A549 (cell line): ENCODE measurements around the gene KLK10. TPM values are rescaled to one million over a fixed set of nuclear protein-coding genes. Genes with fewer than 3 reads are reported as not detected.
A peak's percentile ranks its signal among the peaks of the same experiment; 100 is the strongest.

Source experiments
- ATAC-seq, 2 experiments: fragments of 200-7000 bp in 1 of 2; fragments of >200 bp in 1 of 2; cut with Nextera tagmentation in 1 of 2; cut with Tn5 transposase in 1 of 2; 3 replicates each; pipeline versions ENCODE4 v1.8.0 to v1.9.1; 2018 to 2020; ENCODE audit warnings: mild to moderate bottlenecking in 1 of 2, moderate library complexity in 1 of 2
- CTCF ChIA-PET: fragments of 300-600 bp; sonication (Branson Sonifier 250); formaldehyde crosslinking; extraction: SDS; loops from one replicate; lab custom pipeline; 2021; ENCODE audit warnings: antibody characterized with exemption, inconsistent platforms; lab: Yijun Ruan, JAX
- POLR2A ChIA-PET: fragments of 350-600 bp; formaldehyde crosslinking; extraction: SDS; loops from one replicate; lab custom pipeline; 2021; ENCODE audit warnings: antibody characterized with exemption, inconsistent platforms; lab: Yijun Ruan, JAX
- DNase-seq, 2 experiments: peaks; one replicate each; pipeline versions ENCODE4 v3.0.0 to v3.0.0-alpha.2; 2011 to 2016; ENCODE audit warnings: low read depth in 1 of 2, low spot score in 1 of 2
- FAIRE-seq: peaks from 2 replicates; lab custom pipeline; 2011; peaks lifted over from hg19 to GRCh38; lab: Jason Lieb, UNC
- H3K27ac ChIP-seq, 2 experiments: fragments of >200 bp; sonication (Bioruptor Twin); formaldehyde crosslinking; 3 replicates each; pipeline ENCODE4 v1.5.1; 2016 to 2017
- H3K4me1 ChIP-seq: fragments of >200 bp; sonication (Bioruptor Twin); formaldehyde crosslinking; 3 replicates; pipeline ENCODE4 v1.6.1; 2016
- H3K4me2 ChIP-seq: fragments of >200 bp; sonication (Bioruptor Twin); formaldehyde crosslinking; 3 replicates; pipeline ENCODE4 v1.6.1; 2016
- H3K4me3 ChIP-seq: fragments of >200 bp; sonication (Bioruptor Twin); formaldehyde crosslinking; 3 replicates; pipeline ENCODE4 v1.5.1; 2016
- H3K9me3 ChIP-seq: fragments of >200 bp; sonication (Bioruptor Twin); formaldehyde crosslinking; 3 replicates; pipeline ENCODE4 v1.6.1; 2016
- ATOH8 ChIP-seq: fragments of 250-450 bp; sonication (Bioruptor Pico); IDR thresholded peaks from 2 replicates; pipeline ENCODE4 v1.5.0; 2020; ENCODE audit warnings: low read depth, mild to moderate bottlenecking, moderate library complexity
- CBX2 ChIP-seq: fragments of 200-600 bp; sonication (generic); IDR thresholded peaks from 2 replicates; pipeline ENCODE4 v1.6.1; 2016; ENCODE audit warnings: low read depth, mild to moderate bottlenecking, borderline replicate concordance
- CBX8 ChIP-seq: fragments of 200-600 bp; sonication (generic); IDR thresholded peaks from 2 replicates; pipeline ENCODE4 v1.6.1; 2016
- CEBPB ChIP-seq, 2 experiments: fragments of >200 bp in 1 of 2; sonication (Bioruptor Twin) in 1 of 2; formaldehyde crosslinking in 1 of 2; IDR thresholded peaks; 2 replicates each; pipeline ENCODE4 v1.6.1; 2012 to 2016
- CHD2 ChIP-seq: fragments of 150-350 bp; IDR thresholded peaks from 2 replicates; pipeline ENCODE4 v1.6.1; 2014; ENCODE audit warnings: low read length; ENCODE audit not compliant: partially characterized antibody
- CHD4 ChIP-seq: fragments of 200-600 bp; sonication (generic); IDR thresholded peaks from 2 replicates; pipeline ENCODE4 v1.6.1; 2016; ENCODE audit warnings: antibody characterized with exemption, mild to moderate bottlenecking, borderline replicate concordance
- E2F6 ChIP-seq: IDR thresholded peaks from 2 replicates; pipeline ENCODE4 v1.6.1; 2012; ENCODE audit warnings: low read depth, borderline replicate concordance
- FOSB ChIP-seq: fragments of 250-450 bp; sonication (Bioruptor Pico); IDR thresholded peaks from 2 replicates; pipeline ENCODE4 v1.5.0; 2020; ENCODE audit warnings: mild to moderate bottlenecking, moderate library complexity
- FOSL2 ChIP-seq, 2 experiments: fragments of 450-650 bp in 1 of 2; fragments of >200 bp in 1 of 2; sonication (Bioruptor Twin) in 1 of 2; formaldehyde crosslinking; IDR thresholded peaks; 2 replicates each; pipeline versions ENCODE4 v1.5.0 to v1.6.1; 2016 to 2020; ENCODE audit warnings: mild to moderate bottlenecking in 1 of 2, moderate library complexity in 1 of 2
- GATA3 ChIP-seq: IDR thresholded peaks from 2 replicates; pipeline ENCODE4 v1.6.1; 2012; ENCODE audit warnings: borderline replicate concordance
- HDAC2 ChIP-seq: fragments of 200-600 bp; sonication (generic); IDR thresholded peaks from 2 replicates; pipeline ENCODE4 v1.6.1; 2016
- HEYL ChIP-seq: fragments of 250-450 bp; sonication (Bioruptor Pico); IDR thresholded peaks from 2 replicates; pipeline ENCODE4 v1.8.0; 2021; ENCODE audit warnings: mild to moderate bottlenecking, moderate library complexity
- HOXA7 ChIP-seq: fragments of 250-450 bp; sonication (Bioruptor Pico); IDR thresholded peaks from 2 replicates; pipeline ENCODE4 v1.5.0; 2020; ENCODE audit warnings: mild to moderate bottlenecking, moderate library complexity
- HOXB13 ChIP-seq: fragments of 250-450 bp; sonication (Bioruptor Pico); IDR thresholded peaks from 2 replicates; pipeline ENCODE4 v1.5.0; 2020; ENCODE audit warnings: low read depth, mild to moderate bottlenecking, moderate library complexity
- JUN ChIP-seq, 2 experiments: fragments of >200 bp; sonication (Bioruptor Twin); formaldehyde crosslinking; IDR thresholded peaks; 2 replicates in 1 of 2; 3 replicates in 1 of 2; pipeline ENCODE4 v1.6.1; 2016 to 2017
- KDM5A ChIP-seq: fragments of 200-600 bp; sonication (generic); IDR thresholded peaks from 2 replicates; pipeline ENCODE4 v1.6.1; 2016; ENCODE audit warnings: antibody characterized with exemption, mild to moderate bottlenecking
- MAFK ChIP-seq: fragments of 450-650 bp; IDR thresholded peaks from 2 replicates; pipeline ENCODE4 v1.6.1; 2014; ENCODE audit not compliant: partially characterized antibody
- MAX ChIP-seq: IDR thresholded peaks from 2 replicates; pipeline ENCODE4 v1.6.1; 2012
- MAZ ChIP-seq: fragments of 150-350 bp; IDR thresholded peaks from 2 replicates; pipeline ENCODE4 v1.6.1; 2014; ENCODE audit warnings: antibody characterized with exemption, low read depth, low read length, borderline replicate concordance
- NFE2L2 ChIP-seq: fragments of 150-350 bp; conservative IDR thresholded peaks from 2 replicates; pipeline ENCODE4 v1.6.1; 2014; ENCODE audit warnings: low read length
- NPAS2 ChIP-seq: fragments of 250-450 bp; sonication (Bioruptor Pico); IDR thresholded peaks from 2 replicates; pipeline ENCODE4 v1.8.0; 2022; ENCODE audit warnings: mild to moderate bottlenecking, moderate library complexity, borderline replicate concordance
- PHF8 ChIP-seq: fragments of 200-600 bp; sonication (generic); IDR thresholded peaks from 2 replicates; pipeline ENCODE4 v1.6.1; 2016; ENCODE audit warnings: low read depth, mild to moderate bottlenecking, antibody characterized with exemption, moderate library complexity, borderline replicate concordance
- POLR2A ChIP-seq: IDR thresholded peaks from 2 replicates; pipeline ENCODE4 v1.6.1; 2012; ENCODE audit warnings: mild to moderate bottlenecking, low read length
- POLR2AphosphoS2 ChIP-seq: conservative IDR thresholded peaks from 2 replicates; pipeline ENCODE4 v1.6.1; 2012; ENCODE audit warnings: low read length, improper control_type of control experiment, inconsistent platforms
- RAD21 ChIP-seq, 2 experiments: fragments of >200 bp in 1 of 2; sonication (Bioruptor Twin) in 1 of 2; formaldehyde crosslinking in 1 of 2; IDR thresholded peaks in 1 of 2; conservative IDR thresholded peaks in 1 of 2; 2 replicates in 1 of 2; 3 replicates in 1 of 2; pipeline ENCODE4 v1.6.1; 2012 to 2018; ENCODE audit warnings: inconsistent platforms in 1 of 2
- RCOR1 ChIP-seq: fragments of 150-350 bp; IDR thresholded peaks from 2 replicates; pipeline ENCODE4 v1.6.1; 2014; ENCODE audit warnings: antibody characterized with exemption, low read length, low read depth
- RNF2 ChIP-seq: fragments of 200-600 bp; sonication (generic); IDR thresholded peaks from 2 replicates; pipeline ENCODE4 v1.6.1; 2016; ENCODE audit warnings: low read depth, mild to moderate bottlenecking, antibody characterized with exemption, moderate library complexity, borderline replicate concordance
- SREBF2 ChIP-seq: fragments of 450-650 bp; IDR thresholded peaks from 2 replicates; pipeline ENCODE4 v1.6.1; 2014; ENCODE audit warnings: mild to moderate bottlenecking, moderate library complexity
- TFCP2L1 ChIP-seq: fragments of 250-450 bp; sonication (Bioruptor Pico); IDR thresholded peaks from 2 replicates; pipeline ENCODE4 v1.5.0; 2021; ENCODE audit warnings: mild to moderate bottlenecking
- TP53 ChIP-seq: fragments of 250-450 bp; sonication (Bioruptor Pico); IDR thresholded peaks from 2 replicates; pipeline ENCODE4 v1.5.0; 2021; ENCODE audit warnings: mild to moderate bottlenecking, moderate library complexity
- USF2 ChIP-seq: fragments of 450-650 bp; IDR thresholded peaks from 2 replicates; pipeline ENCODE4 v1.6.1; 2014; ENCODE audit warnings: antibody characterized with exemption
- ZC3H11A ChIP-seq: fragments of 450-650 bp; IDR thresholded peaks from 2 replicates; pipeline ENCODE4 v1.6.1; 2014; ENCODE audit warnings: antibody characterized with exemption, mild to moderate bottlenecking
- ZNF302 ChIP-seq: fragments of 250-450 bp; sonication (Bioruptor Pico); IDR thresholded peaks from 2 replicates; pipeline ENCODE4 v1.9.0; 2021; ENCODE audit warnings: inconsistent platforms, mild to moderate bottlenecking, moderate library complexity
- WGBS: methylation state at CpG from one replicate; pipeline ENCODE4 v1.1.6; 2017; ENCODE audit errors: missing lambda C conversion rate; 5-methylcytosine and 5-hydroxymethylcytosine counted together
- polyA plus RNA-seq, 4 experiments: library from polyadenylated mRNA; depleted of rRNA in 3 of 4; stranded (reverse); fragments of >200 nt; fragmentation: RNase III in 1 of 4; extraction: RNeasy Plus Mini Kit Qiagen cat#74134 plus additional on column Dnase treatment in 1 of 4; gene quantifications; 2 replicates in 3 of 4; 3 replicates in 1 of 4; pipeline ENCODE4 v1.2.3, GENCODE V29; 2011 to 2017

Gene KLK10
- polyA plus RNA-seq, 2 of the 4 experiments (the other 2 are of a cell fraction), result 0.18 TPM; not detected in 1

GRCh38 chr19:51023946-51024345 is 4.4 kb upstream of the KLK10 start:
- Histone ChIP-seq H3K4me3 (no peak overlapping the region), H3K4me2 (no peak overlapping the region), H3K9me3 (no peaks in the 10 kb centered on the region), H3K27ac (no peak overlapping the region), H3K4me1 (peaks cover 7% of the 10 kb centered on the region)
- WGBS, result 32% methylated on average over 11 of the region's 11 CpGs
- no peak for FAIRE-seq
- no peak for ATAC-seq
- ChIA-PET CTCF (interaction anchor here (0.7 to 8.8 kb wide), 5 partner anchors 10 to 145 kb away, joined by 3 to 147 read pairs (median 4); partner anchors contain the start of gene KLK12), POLR2A (no interaction called here)
- TF ChIP-seq POLR2AphosphoS2 (no peak), POLR2A (no peak), MAFK (no peak), HOXA7 (CRISPR knock-in tag) (no peak), GATA3 (no peak), SREBF2 (no peak), ZC3H11A (no peak), RCOR1 (no peak), NFE2L2 (no peak), CBX8 (no peak), HDAC2 (no peak), TP53 (CRISPR knock-in tag) (no peak), JUN (IDR thresholded peaks at IDR 0.05) (no peak), ZNF302 (no peak), KDM5A (no peak), ATOH8 (CRISPR knock-in tag) (no peak), CEBPB (IDR thresholded peaks at IDR 0.05) (no peak)
- no peak for DNase-seq

- 28% methylated on average over 14 of the region's 14 CpGs for WGBS
- no peak overlapping the region for H3K4me2 ChIP-seq
- no peak overlapping the region for H3K27ac ChIP-seq
- TF ChIP-seq NPAS2 (no peak), NFE2L2 (no peak), CHD4 (no peak), PHF8 (no peak), CHD2 (no peak), MAX (no peak), RNF2 (no peak), E2F6 (no peak)
- FAIRE-seq, result no peak
- H3K9me3 ChIP-seq, result no peaks in the 10 kb centered on the region
- H3K4me1 ChIP-seq, result peaks cover 22% of the 10 kb centered on the region
- ChIA-PET POLR2A (no interaction called here), CTCF (interaction anchor here (0.6 to 8.8 kb wide), 9 partner anchors 11 to 93 kb away, joined by 3 to 147 read pairs (median 6); partner anchors contain the start of gene KLK12)
- no peak for DNase-seq
- no peak for ATAC-seq
- H3K4me3 ChIP-seq, result no peak overlapping the region
Measured at GRCh38 chr19:51022526-51022925, 3.0 kb upstream of the KLK10 start.

GRCh38 chr19:51020988-51021651 is 1.6 kb upstream of the KLK10 start:
- peak overlapping the region; percentile 21 for H3K4me2 ChIP-seq
- DNase-seq, result peak; percentile 64 to 70
- TF ChIP-seq PHF8, result no peak
- TF ChIP-seq RAD21 (conservative IDR thresholded peaks at IDR 0.05 in 1 of 2, IDR thresholded peaks at IDR 0.05 in 1 of 2), result peak; percentile 60 to 62
- TF ChIP-seq MAX, result no peak
- no peak for TF ChIP-seq NFE2L2
- no peak for TF ChIP-seq MAZ
- 0 out of 2 replicates have a peak, but pooled peaks have one; percentile 4 for TF ChIP-seq ZC3H11A
- no peak for TF ChIP-seq KDM5A
- no peak for TF ChIP-seq TFCP2L1 (CRISPR knock-in tag)
- no peak for TF ChIP-seq HDAC2
- TF ChIP-seq MAFK, result no peak
- TF ChIP-seq TP53 (CRISPR knock-in tag), result no peak
- TF ChIP-seq FOSB (CRISPR knock-in tag), result no peak
- no peak for TF ChIP-seq HOXB13 (CRISPR knock-in tag)
- TF ChIP-seq USF2, result peak; percentile 53
- no peak for TF ChIP-seq FOSL2 (IDR thresholded peaks at IDR 0.05)
- TF ChIP-seq FOSL2 (CRISPR knock-in tag; IDR thresholded peaks at IDR 0.05), result no peak
- TF ChIP-seq HEYL (CRISPR knock-in tag), result no peak
- no peak for TF ChIP-seq ZNF302
- no peak for TF ChIP-seq CBX2

More at GRCh38 chr19:51020988-51021651, 1.6 kb upstream of the KLK10 start:
- Histone ChIP-seq H3K9me3 (no peaks in the 10 kb centered on the region), H3K4me3 (no peak overlapping the region), H3K4me1 (peaks cover 23% of the 10 kb centered on the region), H3K27ac (no peak overlapping the region)
- CTCF ChIA-PET, result interaction anchor here (0.7 to 8.8 kb wide), 59 partner anchors 8 to 673 kb away, joined by 3 to 147 read pairs (median 4); partner anchors contain the start of genes KLK12 and KLK13
- ATAC-seq (peak; percentile 26 to 49; a peak in 5 of 6 replicates), FAIRE-seq (peak; percentile 65)
- POLR2A ChIA-PET, result interaction anchor here (0.7 kb wide), 1 partner anchor 75 kb away, joined by 3 read pairs; no protein-coding TSS in a partner anchor
- 22% methylated on average over 7 of the region's 7 CpGs for WGBS
